Upper lobe of left lung (tissue), 6 donors: ENCODE data around the gene FALEC. TPM values are rescaled to one million over a fixed set of nuclear protein-coding genes. Genes with fewer than 3 reads are reported as not detected.

ENCODE experiments used
- ATAC-seq, 2 donors: fragments of 200-7000 bp; cut with Tn5 transposase; one replicate each; pipeline ENCODE4 v1.9.1; 2022; ENCODE audit warnings: mild to moderate bottlenecking in 2 of 2, moderate library complexity in 2 of 2; ENCODE audit not compliant: low FRiP score in 2 of 2
- DNase-seq, 2 donors: peaks; one replicate each; pipeline ENCODE4 v3.0.0-alpha.2; 2019 to 2020
- H3K27ac ChIP-seq, 4 donors: fragments of 200-600 bp; sonication (generic); one replicate each; pipeline ENCODE4 v1.5.1; 2016 to 2019
- H3K27me3 ChIP-seq, 4 donors: fragments of 200-600 bp; sonication (generic); one replicate each; pipeline ENCODE4 v1.5.1; 2017 to 2019
- H3K36me3 ChIP-seq, 4 donors: fragments of 200-600 bp; sonication (generic); one replicate each; pipeline ENCODE4 v1.5.1; 2016 to 2019
- H3K4me1 ChIP-seq, 4 donors: fragments of 200-600 bp; sonication (generic); one replicate each; pipeline ENCODE4 v1.5.1; 2018 to 2019
- H3K4me3 ChIP-seq, 4 donors: fragments of 200-600 bp; sonication (generic); one replicate each; pipeline ENCODE4 v1.5.1; 2017 to 2019; ENCODE audit warnings: mild to moderate bottlenecking in 2 of 4, moderate library complexity in 1 of 4
- H3K9me3 ChIP-seq, 4 donors: fragments of 200-600 bp; sonication (generic); one replicate each; pipeline ENCODE4 v1.5.1; 2018 to 2019
- CTCF ChIP-seq, 6 experiments: fragments of 450-650 bp in 4 of 6; fragments of 200-600 bp in 2 of 6; sonication (generic) in 2 of 6; IDR thresholded peaks; one replicate each; pipeline ENCODE4 v1.5.1; 2016 to 2019; ENCODE audit warnings: antibody characterized with exemption in 6 of 6
- EP300 ChIP-seq, 4 donors: sonication (generic); formaldehyde crosslinking; IDR thresholded peaks; one replicate each; pipeline ENCODE4 v1.5.1; 2017; ENCODE audit warnings: antibody characterized with exemption in 4 of 4, control low read depth in 2 of 4
- POLR2A ChIP-seq, 4 donors: fragments of 450-650 bp; IDR thresholded peaks; one replicate each; pipeline ENCODE4 v1.5.1; 2016 to 2017; ENCODE audit warnings: antibody characterized with exemption in 4 of 4, mild to moderate bottlenecking in 2 of 4
- POLR2AphosphoS5 ChIP-seq, 2 donors: sonication (generic); formaldehyde crosslinking; IDR thresholded peaks; one replicate each; pipeline ENCODE4 v1.5.1; 2017; ENCODE audit warnings: antibody characterized with exemption in 2 of 2
- WGBS, 2 donors: methylation state at CpG; one replicate each; pipeline ENCODE4 v1.1.5; 2017 to 2018; 5-methylcytosine and 5-hydroxymethylcytosine counted together
- total RNA-seq, 6 donors: library from RNA; depleted of rRNA in 4 of 6; stranded (reverse); fragments of >200 nt in 4 of 6; gene quantifications; one replicate each; pipeline versions ENCODE4 v1.1.0 to v1.2.1, GENCODE V29; 2016 to 2021
- donor health status: DM: no; HTN: no; CAD: no; lungs with moderate emphysema.
- donor health status: DM: no; HTN: yes; CAD: no; lungs with severe emphysema.

Gene FALEC
- total RNA-seq, 6 donors from 2014 or later, result 4.2 TPM; not detected in 5

GRCh38 chr1:150514913-150515327 lies 632 bp upstream of the FALEC start:
- Histone ChIP-seq H3K4me1 (peaks cover 7 to 21% (median 14%) of the 10 kb centered on the region in 4 donors), H3K27ac (peak overlapping the region; percentile 55 to 89 (median 72)), H3K27me3 (no peaks in the 10 kb centered on the region), H3K9me3 (no peaks in the 10 kb centered on the region), H3K36me3 (peaks cover 0 to 5% (median 0%) of the 10 kb centered on the region in 4 donors), H3K4me3 (peak overlapping the region; percentile 26 to 66 (median 60))
- WGBS, 2 donors, result 32 to 36% methylated on average over 20 to 21 of the region's 21 CpGs
- DNase-seq (no peak), ATAC-seq (no peak)
- no peak for TF ChIP-seq POLR2A (IDR thresholded peaks at IDR 0.05)
- peak in 1 of 6 experiments; percentile 4 for TF ChIP-seq CTCF (IDR thresholded peaks at IDR 0.05)
- TF ChIP-seq EP300 (IDR thresholded peaks at IDR 0.05), result no peak

- 3% methylated on average over 19 of the region's 19 CpGs for WGBS, 2 donors
- Histone ChIP-seq H3K4me1 (peaks cover 7 to 21% (median 14%) of the 10 kb centered on the region in 4 donors), H3K27ac (peak overlapping the region; percentile 66 to 89 (median 77)), H3K4me3 (peak overlapping the region; percentile 37 to 66 (median 60)), H3K27me3 (no peaks in the 10 kb centered on the region), H3K9me3 (no peaks in the 10 kb centered on the region), H3K36me3 (peaks cover 0 to 3% (median 0%) of the 10 kb centered on the region in 4 donors)
- no peak for TF ChIP-seq CTCF (IDR thresholded peaks at IDR 0.05)
- TF ChIP-seq POLR2A (IDR thresholded peaks at IDR 0.05), result no peak
- no peak for TF ChIP-seq EP300 (IDR thresholded peaks at IDR 0.05)
- no peak for TF ChIP-seq POLR2AphosphoS5 (IDR thresholded peaks at IDR 0.05)
- DNase-seq, result no peak
- ATAC-seq, result peak in 1 of 2 donors; percentile 2
Observed at GRCh38 chr1:150516050-150516591, 569 bp downstream of the FALEC start.

- H3K27ac ChIP-seq, result peak overlapping the region in 1 of 4 donors; percentile 89
- WGBS, 2 donors, result 31 to 40% methylated on average over 4 of the region's 4 CpGs
- no peaks in the 10 kb centered on the region for H3K27me3 ChIP-seq
- H3K4me3 ChIP-seq, result peak overlapping the region in 1 of 4 donors; percentile 61
- TF ChIP-seq CTCF (IDR thresholded peaks at IDR 0.05) (peak in 1 of 6 experiments; percentile 17), POLR2A (IDR thresholded peaks at IDR 0.05) (no peak)
- no peaks in the 10 kb centered on the region for H3K36me3 ChIP-seq
- H3K9me3 ChIP-seq, result no peaks in the 10 kb centered on the region
- no peak for DNase-seq
- H3K4me1 ChIP-seq, result peaks cover 7 to 21% (median 14%) of the 10 kb centered on the region in 4 donors
- no peak for ATAC-seq
Observed at GRCh38 chr1:150516616-150517015, 1.1 kb downstream of the FALEC start.

GRCh38 chr1:150521196-150521968 lies 5.8 kb downstream of the FALEC start:
- WGBS, 2 donors, result 72 to 90% methylated on average over 1 of the region's 1 CpG
- no peak for DNase-seq
- no peak for TF ChIP-seq CTCF (IDR thresholded peaks at IDR 0.05)
- no peak for TF ChIP-seq POLR2AphosphoS5 (IDR thresholded peaks at IDR 0.05)
- no peak for TF ChIP-seq EP300 (IDR thresholded peaks at IDR 0.05)
- TF ChIP-seq POLR2A (IDR thresholded peaks at IDR 0.05), result no peak
- H3K27me3 ChIP-seq, result no peaks in the 10 kb centered on the region
- no peaks in the 10 kb centered on the region for H3K36me3 ChIP-seq
- H3K4me3 ChIP-seq, result no peak overlapping the region
- H3K9me3 ChIP-seq, result no peaks in the 10 kb centered on the region
- no peak overlapping the region for H3K27ac ChIP-seq
- H3K4me1 ChIP-seq, result peaks cover 2 to 6% (median 2%) of the 10 kb centered on the region in 4 donors
- ATAC-seq, result no peak
